Neural crest cell (in vitro differentiated cells): ENCODE data around the gene RBFOX1. TPM values are rescaled to one million over a fixed set of nuclear protein-coding genes. Genes with fewer than 3 reads are reported as not detected.

Experiments
- DNase-seq: peaks from one replicate; pipeline ENCODE4 v3.0.0; 2021; ENCODE audit warnings: low read depth, mixed read lengths, low spot score
- H3K27ac Mint-ChIP-seq: one replicate; pipeline ENCODE4 v1.8.0; 2021; ENCODE audit warnings: mild to moderate bottlenecking, mixed read lengths; ENCODE audit not compliant: unreplicated experiment
- H3K27me3 Mint-ChIP-seq: 2 replicates; pipeline ENCODE4 v1.8.0; 2021; ENCODE audit warnings: low read depth, mild to moderate bottlenecking, mixed read lengths
- H3K36me3 Mint-ChIP-seq: 2 replicates; pipeline ENCODE4 v1.8.0; 2021; ENCODE audit warnings: low read depth, mild to moderate bottlenecking, mixed read lengths
- H3K4me1 Mint-ChIP-seq: 2 replicates; pipeline ENCODE4 v1.8.0; 2021; ENCODE audit warnings: mixed read lengths
- H3K4me3 Mint-ChIP-seq: one replicate; pipeline ENCODE4 v1.8.0; 2021; ENCODE audit warnings: mild to moderate bottlenecking, mixed read lengths
- H3K9me3 Mint-ChIP-seq: 2 replicates; pipeline ENCODE4 v1.8.0; 2021; ENCODE audit warnings: mixed read lengths
- total RNA-seq: library from RNA; stranded (reverse); gene quantifications from 2 replicates; pipeline ENCODE4 v1.2.1, GENCODE V29; 2021
- TF ChIP-seq, protein P1 (sequence below): fragments of 200-600 bp; sonication (generic); conservative IDR thresholded peaks from 2 replicates; pipeline ENCODE4 v1.5.0; 2021; ENCODE audit warnings: antibody characterized with exemption, mild to moderate bottlenecking

Gene RBFOX1
- total RNA-seq, 1 donor from 2014 or later, result 1.4 TPM

DNA sequence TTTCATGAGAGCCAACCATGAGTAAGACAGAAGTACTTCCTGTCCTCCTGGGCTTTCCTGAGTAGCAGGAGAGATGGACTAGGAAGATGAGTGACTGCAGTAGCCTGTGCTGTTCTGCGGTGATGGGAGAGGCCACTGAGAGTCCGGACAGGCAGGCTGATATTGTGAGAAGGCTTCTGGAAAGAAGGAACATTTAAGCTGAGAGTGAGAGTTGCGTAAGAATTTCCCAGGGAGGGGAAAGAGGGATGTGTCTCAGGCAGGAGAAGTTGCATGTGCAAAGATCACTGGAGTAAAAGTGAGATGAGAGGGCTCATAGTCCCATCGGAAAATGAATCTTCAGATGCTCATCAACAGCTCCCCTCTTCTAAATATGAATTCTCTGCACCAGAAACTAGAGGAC lies 258.3 kb downstream of the RBFOX1 start:
- Mint-ChIP-seq H3K4me1 (peaks cover 8% of the 10 kb centered on the region), H3K36me3 (no peaks in the 10 kb centered on the region), H3K27ac (no peak overlapping the region), H3K27me3 (no peaks in the 10 kb centered on the region), H3K4me3 (no peak overlapping the region), H3K9me3 (no peaks in the 10 kb centered on the region)
- TF ChIP-seq, protein P1, sequence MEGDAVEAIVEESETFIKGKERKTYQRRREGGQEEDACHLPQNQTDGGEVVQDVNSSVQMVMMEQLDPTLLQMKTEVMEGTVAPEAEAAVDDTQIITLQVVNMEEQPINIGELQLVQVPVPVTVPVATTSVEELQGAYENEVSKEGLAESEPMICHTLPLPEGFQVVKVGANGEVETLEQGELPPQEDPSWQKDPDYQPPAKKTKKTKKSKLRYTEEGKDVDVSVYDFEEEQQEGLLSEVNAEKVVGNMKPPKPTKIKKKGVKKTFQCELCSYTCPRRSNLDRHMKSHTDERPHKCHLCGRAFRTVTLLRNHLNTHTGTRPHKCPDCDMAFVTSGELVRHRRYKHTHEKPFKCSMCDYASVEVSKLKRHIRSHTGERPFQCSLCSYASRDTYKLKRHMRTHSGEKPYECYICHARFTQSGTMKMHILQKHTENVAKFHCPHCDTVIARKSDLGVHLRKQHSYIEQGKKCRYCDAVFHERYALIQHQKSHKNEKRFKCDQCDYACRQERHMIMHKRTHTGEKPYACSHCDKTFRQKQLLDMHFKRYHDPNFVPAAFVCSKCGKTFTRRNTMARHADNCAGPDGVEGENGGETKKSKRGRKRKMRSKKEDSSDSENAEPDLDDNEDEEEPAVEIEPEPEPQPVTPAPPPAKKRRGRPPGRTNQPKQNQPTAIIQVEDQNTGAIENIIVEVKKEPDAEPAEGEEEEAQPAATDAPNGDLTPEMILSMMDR, result no peak
- DNase-seq, result no peak

DNA sequence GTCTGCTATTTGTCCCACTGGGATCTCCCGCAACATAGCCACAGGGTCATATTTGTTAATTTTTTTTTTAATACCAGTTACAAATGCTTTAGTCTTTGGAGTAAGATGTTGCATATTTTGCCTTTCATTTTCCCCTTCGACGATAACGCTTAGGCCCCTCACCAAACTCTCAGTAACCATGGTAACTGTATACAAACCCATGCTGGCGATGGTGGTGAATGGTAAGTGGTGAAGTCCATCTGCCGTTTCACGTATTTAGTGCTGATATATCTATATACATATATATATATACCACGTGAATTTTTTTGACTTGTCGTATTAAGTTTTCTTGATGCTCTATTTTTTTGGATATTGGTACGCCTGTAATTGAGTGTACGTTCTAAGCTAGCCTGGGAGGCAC lies 263.7 kb downstream of the RBFOX1 start:
- no peaks in the 10 kb centered on the region for H3K27me3 Mint-ChIP-seq
- H3K9me3 Mint-ChIP-seq, result no peaks in the 10 kb centered on the region
- TF ChIP-seq, protein P1, result no peak
- H3K27ac Mint-ChIP-seq, result no peak overlapping the region
- peaks cover 16% of the 10 kb centered on the region for H3K4me1 Mint-ChIP-seq
- no peak overlapping the region for H3K4me3 Mint-ChIP-seq
- DNase-seq, result no peak
- no peaks in the 10 kb centered on the region for H3K36me3 Mint-ChIP-seq

DNA sequence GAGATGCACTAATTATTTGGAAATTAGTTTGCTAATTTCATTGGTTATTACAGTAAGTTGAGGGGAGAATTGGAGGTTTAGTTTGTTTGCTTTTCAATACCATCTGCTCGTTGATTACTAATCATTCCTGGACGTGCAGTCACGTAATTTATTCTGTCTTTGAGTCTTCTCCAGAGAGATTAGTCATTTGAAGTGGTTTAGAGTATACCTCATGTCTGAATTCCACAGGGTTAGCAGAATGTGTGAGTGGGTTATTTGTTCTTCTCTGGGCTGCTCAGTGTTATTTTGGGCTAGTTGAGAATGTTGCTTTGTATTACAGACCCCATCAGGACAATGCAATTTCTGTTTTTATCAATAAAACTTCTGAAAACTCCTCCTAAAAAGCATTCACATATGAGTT lies 265.0 kb downstream of the RBFOX1 start:
- Mint-ChIP-seq H3K4me3 (no peak overlapping the region), H3K4me1 (peaks cover 16% of the 10 kb centered on the region), H3K36me3 (no peaks in the 10 kb centered on the region), H3K27ac (no peak overlapping the region), H3K9me3 (no peaks in the 10 kb centered on the region), H3K27me3 (no peaks in the 10 kb centered on the region)
- no peak for DNase-seq
- TF ChIP-seq, protein P1, result no peak

DNA sequence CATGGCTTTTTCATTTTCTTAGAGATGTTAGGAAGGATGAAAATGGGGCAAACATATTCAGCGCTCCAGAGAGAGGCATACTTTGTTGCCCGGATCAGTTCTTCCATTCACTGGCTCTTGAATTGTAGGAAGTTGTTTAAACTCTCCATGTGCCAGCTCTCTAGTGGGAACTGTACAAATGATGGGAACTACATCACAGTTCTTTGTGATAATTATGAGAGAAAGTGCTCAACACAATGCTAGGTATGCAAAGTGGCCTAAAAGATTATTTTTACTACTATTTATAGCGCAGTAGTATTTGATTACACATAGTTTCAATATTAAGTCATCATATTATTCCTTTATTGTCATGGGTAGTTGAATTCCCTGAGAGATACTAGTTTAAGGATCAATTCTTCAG lies 268.5 kb downstream of the RBFOX1 start:
- peaks cover 16% of the 10 kb centered on the region for H3K4me1 Mint-ChIP-seq
- DNase-seq, result no peak
- H3K27ac Mint-ChIP-seq, result no peak overlapping the region
- H3K27me3 Mint-ChIP-seq, result peaks cover 7% of the 10 kb centered on the region
- TF ChIP-seq, protein P1, result no peak
- H3K4me3 Mint-ChIP-seq, result no peak overlapping the region
- no peaks in the 10 kb centered on the region for H3K36me3 Mint-ChIP-seq
- no peaks in the 10 kb centered on the region for H3K9me3 Mint-ChIP-seq

DNA sequence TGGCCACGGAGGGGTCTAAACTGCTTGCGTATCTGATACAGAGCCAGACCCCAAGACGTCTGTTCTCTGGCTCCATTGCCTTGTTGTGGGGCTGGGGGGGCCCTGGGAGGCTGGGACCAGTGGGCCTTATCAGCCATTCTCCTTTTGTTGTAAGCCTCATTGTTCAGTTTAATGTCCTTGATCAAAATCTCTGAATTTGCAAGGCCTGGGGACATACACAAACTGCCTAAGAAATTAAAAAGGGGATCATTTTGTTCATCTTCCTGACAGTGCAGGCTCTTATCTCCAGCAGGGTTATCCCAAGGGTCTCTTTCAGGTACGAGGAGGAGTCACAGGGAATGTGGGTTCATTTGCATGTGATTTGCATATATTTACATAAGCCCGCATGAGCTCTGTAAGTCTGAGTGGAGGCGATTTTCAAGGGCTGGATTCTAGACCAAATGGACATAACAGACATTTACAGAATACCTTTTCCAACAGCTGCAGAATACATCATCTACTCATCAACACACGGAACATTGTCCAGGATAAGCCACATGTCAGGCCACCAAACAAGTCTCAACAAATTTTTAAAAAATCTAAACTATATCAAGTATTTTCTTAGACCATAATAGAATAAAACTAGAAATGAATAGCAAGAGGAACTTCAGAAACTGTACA lies 269.8 kb downstream of the RBFOX1 start:
- no peak overlapping the region for H3K27ac Mint-ChIP-seq
- H3K4me3 Mint-ChIP-seq, result no peak overlapping the region
- H3K27me3 Mint-ChIP-seq, result peaks cover 7% of the 10 kb centered on the region
- H3K4me1 Mint-ChIP-seq, result peaks cover 9% of the 10 kb centered on the region
- H3K36me3 Mint-ChIP-seq, result no peaks in the 10 kb centered on the region
- no peak for DNase-seq
- H3K9me3 Mint-ChIP-seq, result no peaks in the 10 kb centered on the region
- TF ChIP-seq, protein P1, result no peak
